ENCODE data around the gene ABHD17C. TPM values are rescaled to one million over a fixed set of nuclear protein-coding genes. Genes with fewer than 3 reads are reported as not detected.

ABHD17C gene
- total RNA-seq, 2 donors from 2014 or later = 20.9 to 21.5 TPM

DNA sequence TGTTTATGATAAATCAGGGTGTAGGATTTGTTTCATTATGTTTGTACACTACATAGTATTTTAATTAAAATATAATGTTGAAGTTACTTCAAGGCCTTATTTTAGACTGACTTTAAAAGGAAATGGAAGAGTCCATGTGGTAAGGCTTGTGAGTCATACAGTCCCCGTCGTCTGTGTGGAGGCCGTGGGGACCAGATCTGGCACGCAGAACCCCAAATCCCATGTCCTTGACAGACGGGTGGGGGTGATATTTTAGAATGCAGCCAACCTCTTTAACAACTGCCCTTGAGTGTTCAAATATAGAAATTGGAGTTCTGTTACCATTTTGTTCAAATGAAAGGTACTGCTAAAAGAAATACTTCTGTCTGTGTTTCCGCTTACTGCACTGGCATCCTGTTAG is 35.8 kb downstream of the ABHD17C start:
- TF ChIP-seq, protein P1, sequence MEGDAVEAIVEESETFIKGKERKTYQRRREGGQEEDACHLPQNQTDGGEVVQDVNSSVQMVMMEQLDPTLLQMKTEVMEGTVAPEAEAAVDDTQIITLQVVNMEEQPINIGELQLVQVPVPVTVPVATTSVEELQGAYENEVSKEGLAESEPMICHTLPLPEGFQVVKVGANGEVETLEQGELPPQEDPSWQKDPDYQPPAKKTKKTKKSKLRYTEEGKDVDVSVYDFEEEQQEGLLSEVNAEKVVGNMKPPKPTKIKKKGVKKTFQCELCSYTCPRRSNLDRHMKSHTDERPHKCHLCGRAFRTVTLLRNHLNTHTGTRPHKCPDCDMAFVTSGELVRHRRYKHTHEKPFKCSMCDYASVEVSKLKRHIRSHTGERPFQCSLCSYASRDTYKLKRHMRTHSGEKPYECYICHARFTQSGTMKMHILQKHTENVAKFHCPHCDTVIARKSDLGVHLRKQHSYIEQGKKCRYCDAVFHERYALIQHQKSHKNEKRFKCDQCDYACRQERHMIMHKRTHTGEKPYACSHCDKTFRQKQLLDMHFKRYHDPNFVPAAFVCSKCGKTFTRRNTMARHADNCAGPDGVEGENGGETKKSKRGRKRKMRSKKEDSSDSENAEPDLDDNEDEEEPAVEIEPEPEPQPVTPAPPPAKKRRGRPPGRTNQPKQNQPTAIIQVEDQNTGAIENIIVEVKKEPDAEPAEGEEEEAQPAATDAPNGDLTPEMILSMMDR (conservative IDR thresholded peaks at IDR 0.05) = no peak
- H3K27ac Mint-ChIP-seq = no peak overlapping the region
- whole genome bisulfite sequencing, 2 experiments (ENCODE audit: insufficient coverage in 1 of 2, insufficient read length in 1 of 2) = 90 to 92% methylated on average over 4 to 6 of the region's 6 CpGs
- H3K36me3 Mint-ChIP-seq (ENCODE audit: low read depth) = peaks cover 9% of the 10 kb centered on the region
- H3K4me3 ChIP-seq (ENCODE audit: low read length) = no peak overlapping the region
- no peaks in the 10 kb centered on the region for H3K27me3 Mint-ChIP-seq (ENCODE audit: insufficient read depth)
- no peaks in the 10 kb centered on the region for H3K27me3 ChIP-seq (ENCODE audit: control insufficient read depth, insufficient read depth, low read length, poor library complexity, severe bottlenecking)
- no peaks in the 10 kb centered on the region for H3K4me1 ChIP-seq (ENCODE audit: control insufficient read depth, insufficient read depth, low read length)
- no peak overlapping the region for H3K27ac ChIP-seq (ENCODE audit: low read depth, low read length)
- peaks cover 14% of the 10 kb centered on the region for H3K9me3 Mint-ChIP-seq
- no peaks in the 10 kb centered on the region for H3K9me3 ChIP-seq (ENCODE audit: control insufficient read depth, low read length)
- DNase-seq = no peak
- peaks cover 3% of the 10 kb centered on the region for H3K36me3 ChIP-seq (ENCODE audit: control insufficient read depth, insufficient read depth, low read length)
- H3K4me1 Mint-ChIP-seq = peaks cover 5% of the 10 kb centered on the region
- H3K4me3 Mint-ChIP-seq = no peak overlapping the region
- H3K9ac ChIP-seq (ENCODE audit: extremely low read depth, low read length, poor library complexity, severe bottlenecking) = no peak overlapping the region

DNA sequence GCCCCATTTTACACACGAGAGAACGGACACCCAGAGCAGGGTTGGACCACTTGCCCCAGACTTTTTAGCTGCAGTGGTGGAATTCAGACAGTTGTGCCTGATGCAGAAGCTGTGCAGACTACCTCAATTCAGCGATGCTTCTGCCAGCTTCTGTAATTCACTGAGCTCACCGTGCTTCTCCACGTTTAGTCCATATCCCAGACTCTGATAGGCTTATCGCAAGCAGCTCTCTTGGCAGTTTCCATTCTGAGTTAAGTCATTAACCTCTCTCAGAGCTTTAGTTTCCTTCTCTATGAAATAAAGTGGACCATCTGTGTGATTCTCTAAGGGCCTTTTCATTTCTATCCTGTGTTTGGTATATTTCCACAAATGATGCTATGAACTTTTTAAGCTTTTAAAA is 37.1 kb downstream of the ABHD17C start:
- Mint-ChIP-seq H3K27ac (no peak overlapping the region), H3K4me1 (peaks cover 5% of the 10 kb centered on the region), H3K27me3 (ENCODE audit: insufficient read depth) (no peaks in the 10 kb centered on the region), H3K9me3 (peaks cover 1% of the 10 kb centered on the region), H3K4me3 (no peak overlapping the region), H3K36me3 (ENCODE audit: low read depth) (no peaks in the 10 kb centered on the region)
- no peak for DNase-seq
- Histone ChIP-seq H3K4me3 (ENCODE audit: low read length) (no peak overlapping the region), H3K27ac (ENCODE audit: low read depth, low read length) (no peak overlapping the region), H3K27me3 (ENCODE audit: control insufficient read depth, insufficient read depth, low read length, poor library complexity, severe bottlenecking) (no peaks in the 10 kb centered on the region), H3K36me3 (ENCODE audit: control insufficient read depth, insufficient read depth, low read length) (peaks cover 3% of the 10 kb centered on the region), H3K9ac (ENCODE audit: extremely low read depth, low read length, poor library complexity, severe bottlenecking) (no peak overlapping the region), H3K4me1 (ENCODE audit: control insufficient read depth, insufficient read depth, low read length) (no peaks in the 10 kb centered on the region), H3K9me3 (ENCODE audit: control insufficient read depth, low read length) (no peaks in the 10 kb centered on the region)
- TF ChIP-seq, protein P1 (conservative IDR thresholded peaks at IDR 0.05) = no peak
- WGBS, 2 experiments (ENCODE audit: insufficient coverage in 1 of 2, insufficient read length in 1 of 2) = 91 to 93% methylated on average over 6 of the region's 6 CpGs

DNA sequence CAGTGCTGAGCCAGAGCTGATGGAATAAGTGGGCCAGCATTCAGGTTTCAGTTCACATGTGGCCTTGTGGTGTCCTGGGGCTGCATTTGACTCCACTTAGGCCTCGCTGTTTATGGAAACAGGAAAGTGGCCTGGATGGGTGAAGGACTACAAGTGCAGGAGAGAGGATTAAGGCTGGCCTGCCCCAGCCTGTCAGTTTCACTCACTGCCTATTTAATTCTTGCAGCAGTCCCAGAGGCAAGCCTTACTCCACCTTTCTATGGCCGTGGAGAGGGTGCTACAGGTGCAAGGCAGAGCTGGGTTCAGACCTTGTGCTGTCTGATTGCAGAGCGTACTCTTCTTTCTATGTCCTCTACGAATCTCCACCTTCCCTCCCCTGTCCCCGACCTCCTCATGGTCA is 37.7 kb downstream of the ABHD17C start:
- H3K36me3 Mint-ChIP-seq (ENCODE audit: low read depth) = no peaks in the 10 kb centered on the region
- no peaks in the 10 kb centered on the region for H3K9me3 Mint-ChIP-seq
- no peak overlapping the region for H3K4me3 Mint-ChIP-seq
- TF ChIP-seq, protein P1 (conservative IDR thresholded peaks at IDR 0.05) = no peak
- no peak overlapping the region for H3K4me3 ChIP-seq (ENCODE audit: low read length)
- no peak overlapping the region for H3K9ac ChIP-seq (ENCODE audit: extremely low read depth, low read length, poor library complexity, severe bottlenecking)
- H3K27me3 ChIP-seq (ENCODE audit: control insufficient read depth, insufficient read depth, low read length, poor library complexity, severe bottlenecking) = no peaks in the 10 kb centered on the region
- no peak for DNase-seq
- peaks cover 5% of the 10 kb centered on the region for H3K4me1 Mint-ChIP-seq
- H3K27ac Mint-ChIP-seq = no peak overlapping the region
- H3K4me1 ChIP-seq (ENCODE audit: control insufficient read depth, insufficient read depth, low read length) = no peaks in the 10 kb centered on the region
- no peaks in the 10 kb centered on the region for H3K9me3 ChIP-seq (ENCODE audit: control insufficient read depth, low read length)
- H3K27me3 Mint-ChIP-seq (ENCODE audit: insufficient read depth) = no peaks in the 10 kb centered on the region
- WGBS, 2 experiments (ENCODE audit: insufficient coverage in 1 of 2, insufficient read length in 1 of 2) = 90 to 93% methylated on average over 5 of the region's 5 CpGs
- H3K27ac ChIP-seq (ENCODE audit: low read depth, low read length) = no peak overlapping the region
- H3K36me3 ChIP-seq (ENCODE audit: control insufficient read depth, insufficient read depth, low read length) = peaks cover 3% of the 10 kb centered on the region
